NCI-H1048 (cell line): Measurements from ENCODE around the gene PANX2.
"Not testable (repeated sequence)": the region's sequence is repeated elsewhere in the genome, so short reads cannot be mapped to it uniquely, and the experiment has no call there.

Source experiments
- DNase-seq: peaks from one replicate; lab custom pipeline; 2025; lab: John Stamatoyannopoulos, UW

Gene PANX2

DNA sequence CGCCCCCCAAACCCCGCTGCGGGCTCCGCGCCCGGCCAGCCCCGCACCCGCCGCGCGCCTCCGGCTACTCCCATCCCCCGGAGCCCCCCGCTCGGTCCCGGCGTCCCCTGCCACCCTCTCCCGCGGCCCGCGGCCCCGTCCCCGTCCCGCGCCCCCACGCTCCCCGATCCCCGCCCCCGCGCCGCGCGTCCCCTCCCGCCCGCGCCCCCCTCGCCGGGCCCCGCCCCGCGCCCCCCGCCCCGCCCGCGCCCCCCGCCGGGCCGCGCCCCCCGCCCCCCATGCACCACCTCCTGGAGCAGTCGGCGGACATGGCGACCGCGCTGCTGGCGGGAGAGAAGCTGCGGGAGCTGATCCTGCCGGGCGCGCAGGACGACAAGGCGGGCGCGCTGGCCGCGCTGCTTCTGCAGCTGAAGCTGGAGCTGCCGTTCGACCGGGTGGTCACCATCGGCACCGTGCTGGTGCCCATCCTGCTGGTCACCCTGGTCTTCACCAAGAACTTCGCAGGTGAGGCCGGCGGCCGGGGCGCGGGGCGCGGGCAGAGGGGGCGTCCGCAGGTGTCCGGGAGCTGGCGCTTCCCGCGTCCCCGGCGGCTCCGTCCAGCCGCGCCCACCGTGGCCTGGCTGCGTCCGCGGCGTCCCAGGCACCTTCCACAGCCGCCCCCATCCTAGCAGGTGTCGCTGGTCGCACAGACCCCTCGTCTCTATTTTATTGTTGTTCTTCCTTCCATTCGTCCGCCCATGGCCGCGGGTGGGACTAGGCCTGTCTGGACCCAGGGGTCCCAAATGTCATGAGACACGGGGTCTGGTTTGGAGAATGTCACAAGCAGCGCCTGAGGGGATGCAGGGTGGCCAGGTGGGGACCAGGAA, at the start of gene PANX2:
PANX2 (plus strand) TSS at position 279 of the 866 bp plus-strand sequence; CDS start at position 279, 0 bp downstream.
- no peak for DNase-seq

DNA sequence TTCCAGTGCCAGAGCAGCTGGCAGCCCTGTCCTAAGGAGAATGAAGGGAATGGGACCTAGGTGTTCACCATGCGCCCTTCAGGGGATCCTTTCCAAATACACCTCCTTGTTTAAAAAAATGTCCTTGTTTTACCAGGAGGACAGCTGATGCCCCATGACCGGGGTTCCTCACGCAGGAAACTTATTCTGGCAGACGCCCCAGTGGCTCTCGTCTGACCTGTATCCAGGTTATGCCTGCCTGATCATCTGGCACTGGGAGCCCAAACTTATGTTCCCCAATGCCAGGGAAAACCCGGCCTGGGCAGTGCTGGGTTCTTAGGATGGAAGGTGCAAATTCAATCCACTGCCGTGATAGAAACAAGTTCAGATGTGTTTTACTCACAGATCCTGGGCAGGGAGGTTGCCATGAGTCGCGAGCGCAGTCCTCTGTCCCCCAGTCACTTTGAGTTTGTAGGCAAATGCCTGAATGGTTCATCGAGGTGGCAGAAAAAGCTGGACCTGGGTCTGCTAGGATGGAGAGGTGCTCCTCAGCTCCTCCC, 49.3 kb upstream of the PANX2 start:
- no peak for DNase-seq

- DNase-seq: no peak
Observed at GRCh38 chr22:50123119-50123518, 47.4 kb upstream of the PANX2 start.

GRCh38 chr22:50125029-50125428, 45.5 kb upstream of the PANX2 start:
- no peak for DNase-seq

DNA sequence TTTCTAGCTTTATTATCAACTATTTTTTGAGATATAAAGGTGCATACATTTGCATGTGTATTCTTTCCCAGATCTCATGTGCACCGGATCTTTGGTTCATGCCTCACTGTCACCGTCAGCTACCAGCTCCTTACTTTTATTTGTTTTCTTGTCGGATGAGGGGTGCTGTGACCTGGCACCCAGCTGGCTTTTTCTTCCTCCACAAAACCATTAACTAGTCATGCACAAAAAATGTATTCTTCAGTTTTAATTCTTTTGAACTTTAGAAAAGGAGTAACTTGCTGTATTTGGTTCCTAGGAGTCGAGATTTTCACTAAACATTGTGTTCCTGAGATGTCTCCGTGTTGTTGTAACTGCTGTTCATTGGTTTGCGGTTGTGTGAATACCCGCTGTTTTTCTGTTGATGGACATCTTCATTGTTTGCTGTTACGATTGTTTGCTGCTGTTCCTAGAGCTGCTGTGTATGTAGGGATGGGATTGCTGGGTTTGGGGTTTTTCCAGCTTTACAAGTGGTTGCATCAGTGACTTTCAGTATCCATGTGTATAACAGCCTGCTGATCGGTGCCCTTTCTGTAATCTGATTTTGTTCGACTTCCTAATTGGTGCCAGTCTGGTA, 41.3 kb upstream of the PANX2 start:
- DNase-seq: no peak

- DNase-seq: no peak
Observed at GRCh38 chr22:50131894-50132293, 38.6 kb upstream of the PANX2 start.

DNA sequence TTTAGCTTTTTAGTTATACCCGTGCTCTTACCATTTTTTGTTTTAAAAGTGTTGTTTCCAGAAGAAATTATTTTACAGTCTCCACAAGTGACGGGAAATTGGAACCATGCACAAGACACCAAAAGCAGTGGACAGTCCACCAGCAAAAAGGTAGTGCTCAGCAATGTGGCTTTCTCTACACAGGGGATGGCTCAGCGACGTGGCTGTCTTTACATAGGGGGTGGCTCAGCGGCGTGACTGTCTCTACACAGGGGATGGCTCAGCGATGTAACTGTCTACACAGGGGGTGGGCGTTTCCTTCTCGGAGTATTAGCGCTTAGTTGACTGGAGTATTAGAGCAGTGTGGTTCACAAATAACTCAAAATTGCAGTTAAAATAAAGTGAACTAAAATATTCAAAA, 36.0 kb upstream of the PANX2 start:
- no peak for DNase-seq

DNA sequence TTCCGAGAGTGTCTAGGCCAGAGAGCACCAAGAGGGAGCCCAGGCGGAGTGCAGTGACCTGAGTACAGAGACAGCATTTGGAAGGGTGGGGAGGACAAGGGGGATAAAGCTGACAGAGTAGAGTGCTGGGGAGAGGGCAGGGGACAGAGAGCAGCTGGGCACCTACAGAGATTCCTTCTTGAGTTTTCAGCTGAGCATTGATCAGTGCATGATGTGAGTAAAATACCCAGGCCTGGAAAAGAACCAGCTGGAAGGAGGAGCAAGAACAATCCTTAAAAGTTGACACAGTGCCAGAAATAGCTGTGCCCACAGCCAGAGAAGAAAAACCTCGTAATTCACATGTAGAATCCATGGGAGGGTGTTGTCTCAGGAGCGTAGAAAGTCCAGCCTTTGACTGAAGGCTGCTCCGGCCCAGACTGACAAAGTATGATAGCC, 33.9 kb upstream of the PANX2 start:
- DNase-seq: no peak

DNA sequence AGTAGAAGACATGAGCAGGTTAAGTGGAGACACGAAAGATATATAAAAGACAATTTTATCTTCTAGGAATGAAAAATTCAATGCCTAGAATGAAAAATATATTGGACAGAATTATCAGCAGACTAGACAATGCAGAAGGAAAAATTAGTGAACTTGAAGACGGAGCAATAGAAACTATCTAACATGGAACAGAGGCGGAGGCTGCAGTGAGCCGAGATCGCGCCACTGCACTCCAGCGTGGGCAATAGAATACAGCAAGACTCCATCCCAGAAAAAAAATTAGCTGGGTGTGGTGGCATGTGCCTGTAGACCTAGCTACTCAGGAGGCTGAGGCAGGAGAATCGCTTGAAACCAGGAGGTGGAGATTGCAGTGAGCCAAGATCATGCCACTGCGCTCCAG, 33.3 kb upstream of the PANX2 start:
- DNase-seq: not testable (repeated sequence)

DNA sequence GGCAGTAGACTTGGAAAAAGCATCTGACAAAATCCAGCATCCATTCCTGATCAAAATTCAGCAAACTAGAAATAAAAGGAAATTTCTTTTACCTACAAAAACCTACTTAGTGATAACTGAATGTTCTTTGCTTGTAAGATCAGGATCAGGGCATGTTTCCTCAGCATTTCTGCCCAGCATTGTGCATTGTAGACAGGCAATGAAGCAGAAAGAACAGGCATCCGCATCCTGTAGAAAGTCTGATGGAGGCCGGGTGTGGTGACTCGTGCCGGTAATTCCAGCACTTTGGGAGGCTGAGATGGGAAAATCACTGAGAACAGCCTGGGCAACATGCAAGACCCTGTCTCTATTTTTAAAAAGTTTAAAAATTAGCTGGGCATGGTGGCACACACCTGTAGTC, 32.5 kb upstream of the PANX2 start:
- DNase-seq: no peak

GRCh38 chr22:50138988-50139387, 31.5 kb upstream of the PANX2 start:
- no peak for DNase-seq

DNA sequence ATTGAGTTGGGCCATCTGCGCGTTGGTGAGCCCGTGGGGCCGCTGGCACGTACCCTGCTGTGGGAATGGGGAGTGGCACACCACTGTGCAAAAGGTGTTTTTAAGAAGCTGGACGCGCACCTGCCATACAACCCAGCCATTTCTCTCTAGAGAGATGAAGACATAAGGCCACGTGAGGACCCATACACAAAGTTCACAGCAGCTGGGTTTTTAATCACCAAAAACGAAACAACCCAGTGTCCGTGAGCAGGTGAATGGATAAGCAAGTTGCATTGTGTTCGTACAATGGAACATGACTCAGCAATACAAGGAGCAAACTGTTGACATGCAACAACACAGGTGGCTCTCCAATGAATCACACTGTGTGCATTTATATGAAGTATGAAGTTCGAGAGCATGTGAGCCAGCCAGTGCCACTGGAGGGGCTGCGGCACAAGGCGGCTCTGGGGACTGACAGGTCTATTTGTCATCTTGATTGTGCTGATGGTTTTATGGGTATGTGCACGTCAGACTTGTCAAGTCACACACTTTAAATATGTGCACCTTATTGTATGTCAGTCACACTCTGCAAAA, 30.6 kb upstream of the PANX2 start:
- no peak for DNase-seq

DNA sequence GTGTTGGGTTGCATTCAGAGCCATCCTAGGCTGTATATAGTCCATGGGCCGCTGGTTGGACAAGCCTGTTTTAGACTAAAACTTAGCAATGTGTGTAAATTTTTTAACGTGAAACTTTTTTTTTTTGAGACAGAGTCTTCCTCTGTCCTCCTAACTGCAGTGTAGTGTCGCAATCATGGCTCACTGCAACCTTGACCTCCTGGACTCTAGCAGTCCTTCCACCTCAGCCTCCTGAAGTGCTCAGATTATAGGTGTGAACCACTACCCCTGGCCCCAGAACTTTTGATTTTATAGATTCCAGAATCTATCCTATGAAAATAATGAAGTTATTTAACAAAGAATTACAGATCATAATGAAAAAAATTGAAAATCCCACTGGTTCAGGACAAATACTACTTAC, 29.9 kb upstream of the PANX2 start:
- DNase-seq: no peak

DNA sequence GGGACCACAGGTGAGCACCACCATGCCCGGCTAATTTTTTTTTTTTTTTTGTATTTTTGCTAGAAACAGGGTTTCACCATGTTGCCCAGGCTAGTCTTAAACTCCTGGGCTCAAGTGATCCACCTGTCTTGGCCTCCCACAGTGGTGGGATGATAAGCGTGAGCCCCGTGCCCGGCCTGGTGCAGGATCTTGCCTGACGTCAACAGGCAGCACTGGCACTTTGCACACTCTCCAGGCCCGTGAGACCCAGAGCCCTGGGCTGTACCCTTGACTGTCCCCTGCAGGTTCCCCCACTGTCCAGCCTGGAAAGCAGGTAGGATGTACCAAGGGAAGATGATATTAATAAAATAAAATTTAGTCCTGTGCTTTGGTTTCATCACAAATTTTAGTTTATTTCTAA, 29.1 kb upstream of the PANX2 start:
- DNase-seq: no peak

GRCh38 chr22:50141891-50142363, 28.6 kb upstream of the PANX2 start:
- DNase-seq: no peak

DNA sequence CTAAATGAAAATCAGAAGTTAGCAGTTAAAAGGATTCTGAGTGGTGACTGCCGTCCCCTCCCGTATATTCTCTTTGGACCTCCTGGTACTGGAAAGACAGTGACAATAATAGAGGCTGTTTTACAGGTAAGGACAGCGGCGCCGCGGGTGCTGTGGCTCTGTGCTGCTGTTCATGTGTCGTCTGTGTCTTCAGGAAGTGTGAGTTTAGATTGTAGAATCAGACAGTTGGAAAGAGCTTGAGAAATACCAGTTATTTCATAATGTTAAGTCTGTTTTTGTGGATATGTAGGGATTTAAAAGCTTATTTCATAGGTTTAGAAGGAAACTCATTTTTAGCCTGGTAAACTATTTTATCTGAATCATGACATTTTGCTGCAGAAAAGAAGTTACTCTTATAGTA, 27.4 kb upstream of the PANX2 start:
- no peak for DNase-seq

DNA sequence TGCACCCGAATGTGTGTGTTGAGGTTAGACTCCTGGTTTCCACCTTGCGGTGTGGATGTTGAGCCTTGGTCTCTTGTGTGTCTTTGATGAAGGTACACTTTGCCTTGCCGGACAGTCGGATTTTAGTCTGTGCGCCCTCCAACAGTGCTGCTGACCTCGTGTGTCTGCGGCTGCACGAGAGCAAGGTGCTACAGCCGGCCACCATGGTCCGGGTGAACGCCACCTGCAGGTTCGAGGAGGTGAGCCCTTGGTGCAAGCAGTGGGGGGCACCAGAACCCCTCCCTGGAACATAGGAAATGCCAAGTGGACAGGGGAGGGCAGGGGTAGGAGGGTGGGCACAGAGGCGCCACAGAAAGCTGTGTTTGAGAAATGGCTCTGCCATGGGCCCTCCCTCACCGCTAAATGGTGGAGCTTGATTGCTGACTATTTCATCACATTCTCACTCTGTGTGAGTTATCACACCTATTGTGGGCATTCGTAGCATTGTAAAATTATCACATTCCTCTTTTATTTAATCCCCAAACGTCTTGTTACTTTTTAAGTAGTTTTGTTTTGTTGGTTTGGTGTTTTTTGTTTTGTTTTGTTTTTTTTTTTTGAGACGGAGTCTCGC, 26.4 kb upstream of the PANX2 start:
- no peak for DNase-seq

DNA sequence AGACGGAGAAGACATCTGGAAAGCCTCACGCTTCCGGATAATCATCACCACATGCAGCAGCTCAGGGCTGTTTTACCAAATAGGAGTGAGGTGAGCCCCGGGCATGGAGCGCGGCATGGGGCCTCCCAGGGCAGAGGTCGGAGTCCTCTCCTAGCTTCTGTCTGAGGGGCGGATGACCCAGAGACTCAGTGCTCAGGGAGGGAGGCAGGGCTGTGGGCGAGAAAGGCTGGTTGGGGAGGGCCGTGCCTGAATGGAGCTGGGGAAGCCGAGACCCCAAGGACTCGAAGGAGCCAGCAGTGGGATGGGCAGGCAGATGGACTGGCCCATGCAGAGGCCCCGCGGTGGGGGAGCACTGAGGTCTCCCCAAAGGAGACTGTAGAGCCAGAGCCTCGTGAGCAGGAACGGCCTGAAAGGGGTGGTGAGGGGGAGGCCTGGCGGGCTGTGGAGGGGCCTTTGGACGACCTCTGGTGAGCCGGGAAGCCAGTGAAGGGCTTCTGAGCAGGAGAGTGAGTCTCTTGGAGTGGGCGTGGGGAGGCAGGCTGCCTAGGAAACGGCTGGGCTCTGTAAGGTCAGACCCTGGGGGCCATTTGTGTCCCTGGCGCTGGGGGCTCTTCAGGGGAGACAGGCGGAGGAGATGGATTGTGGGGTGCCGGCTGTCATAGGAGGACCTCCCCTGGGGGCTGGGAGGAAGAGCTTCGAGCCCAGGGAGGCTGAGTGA, 24.7 kb upstream of the PANX2 start:
- DNase-seq: no peak

GRCh38 chr22:50146439-50147238, 23.9 kb upstream of the PANX2 start:
- DNase-seq: no peak

DNA sequence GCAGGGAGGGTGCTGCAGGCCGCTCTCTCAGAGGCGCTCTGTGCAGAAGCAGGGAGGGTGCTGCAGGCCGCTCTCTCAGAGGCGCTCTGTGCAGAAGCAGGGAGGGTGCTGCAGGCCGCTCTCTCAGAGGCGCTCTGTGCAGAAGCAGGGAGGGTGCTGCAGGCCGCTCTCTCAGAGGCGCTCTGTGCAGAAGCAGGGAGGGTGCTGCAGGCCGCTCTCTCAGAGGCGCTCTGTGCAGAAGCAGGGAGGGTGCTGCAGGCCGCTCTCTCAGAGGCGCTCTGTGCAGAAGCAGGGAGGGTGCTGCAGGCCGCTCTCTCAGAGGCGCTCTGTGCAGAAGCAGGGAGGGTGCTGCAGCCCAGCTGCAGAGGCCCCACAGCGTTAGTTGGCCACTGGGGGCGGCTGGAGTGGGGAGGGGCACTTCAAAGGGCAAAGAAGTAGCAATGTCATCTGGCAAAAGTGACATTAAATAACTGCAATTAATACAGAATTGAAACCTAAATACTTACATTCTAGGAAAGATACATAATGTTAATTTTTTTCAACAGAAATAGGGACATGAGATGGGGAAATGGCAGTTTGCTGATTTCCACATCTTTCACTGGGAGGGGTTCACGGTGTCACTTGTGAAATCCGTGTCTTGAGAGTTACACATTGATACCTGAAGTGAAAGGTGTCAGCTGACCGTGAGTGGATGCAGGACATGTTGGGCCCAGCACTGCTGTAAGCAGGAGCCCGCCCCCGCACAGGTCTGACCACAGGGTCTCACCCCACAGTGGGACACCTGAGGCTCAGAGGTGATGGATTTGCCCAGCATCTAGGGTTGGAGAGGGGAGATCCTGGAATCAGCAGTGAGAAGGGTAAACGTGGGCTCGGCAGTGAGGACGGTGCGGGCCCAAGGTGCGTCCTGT, 23.0 kb upstream of the PANX2 start:
- not testable (repeated sequence) for DNase-seq
